Measurements from ENCODE around the gene PRKAR1A. TPM values are rescaled to one million over a fixed set of nuclear protein-coding genes. Genes with fewer than 3 reads are reported as not detected.
A peak's percentile ranks its signal among the peaks of the same experiment; 100 is the strongest.
"Not testable (repeated sequence)": the region's sequence is repeated elsewhere in the genome, so short reads cannot be mapped to it uniquely, and the experiment has no call there.

Gene PRKAR1A
- total RNA-seq, 1 donor from 2014 or later, result 733 TPM

DNA sequence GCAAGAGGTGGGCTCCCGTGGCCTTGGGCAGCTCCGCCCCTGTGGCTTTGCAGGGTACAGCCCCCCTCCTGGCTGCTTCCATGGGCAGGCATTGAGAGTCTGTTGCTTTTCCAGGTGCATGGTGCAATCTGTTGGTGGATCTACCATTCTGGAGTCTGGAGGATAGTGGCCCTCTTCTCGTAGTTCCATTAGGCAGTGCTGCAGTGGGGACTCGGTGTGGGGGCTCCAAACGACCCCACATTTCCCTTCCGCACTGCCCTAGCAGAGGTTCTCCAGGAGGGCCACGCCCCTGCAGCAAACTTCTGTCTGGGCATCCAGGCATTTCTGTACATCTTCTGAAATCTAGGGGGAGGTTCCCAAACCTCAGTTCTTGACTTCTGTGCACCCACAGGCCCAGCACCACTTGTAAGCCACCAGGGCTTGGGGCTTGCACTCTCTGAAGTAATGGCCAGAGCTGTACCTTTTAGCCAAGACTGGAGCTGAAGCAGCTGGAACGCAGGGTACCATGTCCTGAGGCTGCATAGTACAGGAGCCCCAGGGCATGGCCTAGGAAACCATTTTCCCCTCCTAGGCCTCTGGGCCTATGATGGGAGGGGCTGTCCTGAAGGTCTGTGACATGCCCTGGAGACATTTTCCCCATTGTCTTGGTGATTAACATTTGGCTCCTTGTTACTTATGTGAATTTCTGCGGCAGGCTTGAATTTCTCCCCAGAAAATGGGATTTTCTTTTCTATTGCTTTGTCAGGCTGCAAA lies 6.0 kb downstream of the PRKAR1A start:
- peaks cover 48% of the 10 kb centered on the region for H3K36me3 ChIP-seq

DNA sequence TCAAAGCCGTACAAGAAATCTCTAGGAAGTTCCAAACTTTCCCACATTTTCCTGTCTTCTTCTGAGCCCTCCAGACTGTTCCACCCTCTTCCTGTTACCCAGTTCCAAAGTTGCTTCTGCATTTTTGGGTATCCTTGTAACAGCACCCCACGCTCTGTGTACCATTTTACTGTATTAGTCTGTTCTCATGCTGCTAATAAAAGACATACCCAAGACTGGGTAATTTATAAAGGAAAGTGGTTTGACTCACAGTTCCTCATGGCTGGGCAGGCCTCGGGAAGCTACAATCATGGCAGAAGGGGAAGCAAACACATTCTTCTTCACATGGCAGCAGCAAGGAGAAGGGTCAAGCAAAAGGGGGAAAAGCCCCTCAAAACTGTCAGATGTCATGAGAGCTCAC lies 6.8 kb downstream of the PRKAR1A start:
- intact Hi-C loops (cut with micrococcal nuclease); H3K9me3 ChIP-seq (replicated peaks); DNase-seq; H3K27me3 ChIP-seq (ENCODE audit: low read depth): not testable (repeated sequence)
- Histone ChIP-seq H3K4me1 (peaks cover 99% of the 10 kb centered on the region), H3K4me3 (peak overlapping the region; percentile 15), H3K27ac (replicated peaks) (peak overlapping the region; percentile 97), H3K36me3 (peaks cover 56% of the 10 kb centered on the region)

More for the DNA sequence above, 6.0 kb downstream of the PRKAR1A start:
- peaks cover 99% of the 10 kb centered on the region for H3K4me1 ChIP-seq
- intact Hi-C loops (cut with micrococcal nuclease), result no loop called here
- peak overlapping the region; percentile 97 for H3K27ac ChIP-seq (replicated peaks)
- H3K9me3 ChIP-seq (replicated peaks), result no peaks in the 10 kb centered on the region
- DNase-seq, result no peak
- no peaks in the 10 kb centered on the region for H3K27me3 ChIP-seq (ENCODE audit: low read depth)
- H3K4me3 ChIP-seq, result peak overlapping the region; percentile 15
- TF ChIP-seq, protein P1, sequence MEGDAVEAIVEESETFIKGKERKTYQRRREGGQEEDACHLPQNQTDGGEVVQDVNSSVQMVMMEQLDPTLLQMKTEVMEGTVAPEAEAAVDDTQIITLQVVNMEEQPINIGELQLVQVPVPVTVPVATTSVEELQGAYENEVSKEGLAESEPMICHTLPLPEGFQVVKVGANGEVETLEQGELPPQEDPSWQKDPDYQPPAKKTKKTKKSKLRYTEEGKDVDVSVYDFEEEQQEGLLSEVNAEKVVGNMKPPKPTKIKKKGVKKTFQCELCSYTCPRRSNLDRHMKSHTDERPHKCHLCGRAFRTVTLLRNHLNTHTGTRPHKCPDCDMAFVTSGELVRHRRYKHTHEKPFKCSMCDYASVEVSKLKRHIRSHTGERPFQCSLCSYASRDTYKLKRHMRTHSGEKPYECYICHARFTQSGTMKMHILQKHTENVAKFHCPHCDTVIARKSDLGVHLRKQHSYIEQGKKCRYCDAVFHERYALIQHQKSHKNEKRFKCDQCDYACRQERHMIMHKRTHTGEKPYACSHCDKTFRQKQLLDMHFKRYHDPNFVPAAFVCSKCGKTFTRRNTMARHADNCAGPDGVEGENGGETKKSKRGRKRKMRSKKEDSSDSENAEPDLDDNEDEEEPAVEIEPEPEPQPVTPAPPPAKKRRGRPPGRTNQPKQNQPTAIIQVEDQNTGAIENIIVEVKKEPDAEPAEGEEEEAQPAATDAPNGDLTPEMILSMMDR (IDR thresholded peaks at IDR 0.05; ENCODE audit: borderline replicate concordance), result no peak

DNA sequence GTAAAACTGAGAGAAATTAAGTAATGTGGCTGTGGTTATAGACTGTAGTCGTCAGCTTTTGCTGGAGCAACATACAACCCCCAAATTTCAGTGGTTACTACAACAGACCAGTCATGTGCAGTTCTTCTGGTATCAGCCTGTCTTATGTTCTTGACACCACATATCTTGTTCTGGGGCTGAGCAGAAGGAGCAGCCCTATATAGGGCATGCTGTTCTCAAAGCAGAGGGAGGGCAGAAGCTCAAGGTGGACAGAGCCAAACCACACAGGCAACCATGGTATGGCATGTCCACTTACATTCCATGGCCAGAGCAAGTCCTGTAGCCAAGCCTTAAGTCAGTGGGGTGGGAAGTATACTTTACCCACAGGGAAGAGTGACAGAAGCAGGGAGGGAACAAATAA lies 7.7 kb downstream of the PRKAR1A start:
- peak overlapping the region; percentile 34 for H3K4me3 ChIP-seq
- peaks cover 99% of the 10 kb centered on the region for H3K4me1 ChIP-seq

DNA sequence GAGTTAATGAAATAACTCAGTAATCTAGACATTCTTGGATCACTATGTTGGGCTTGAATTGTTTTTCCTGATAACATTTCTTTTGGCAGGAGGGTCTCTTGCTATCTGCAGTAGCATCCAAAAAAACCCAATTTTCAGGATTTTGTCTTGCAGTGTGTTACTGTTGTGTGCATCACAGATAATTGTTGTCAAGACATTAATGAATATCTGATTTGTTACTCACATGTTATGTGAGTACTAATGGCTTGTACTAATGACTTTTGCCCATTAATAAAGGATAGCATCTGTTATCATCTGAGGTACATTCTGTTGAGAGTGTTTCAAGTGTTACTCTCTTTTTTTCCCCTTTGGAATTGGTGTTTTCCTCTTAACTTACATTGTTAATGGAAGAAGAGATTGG lies 10.0 kb downstream of the PRKAR1A start:
- Histone ChIP-seq H3K36me3 (peaks cover 67% of the 10 kb centered on the region), H3K27ac (replicated peaks) (peak overlapping the region; percentile 97), H3K27me3 (ENCODE audit: low read depth) (no peaks in the 10 kb centered on the region), H3K9me3 (replicated peaks) (no peaks in the 10 kb centered on the region), H3K4me1 (peaks cover 99% of the 10 kb centered on the region), H3K4me3 (peak overlapping the region; percentile 34)
- TF ChIP-seq, protein P1 (IDR thresholded peaks at IDR 0.05; ENCODE audit: borderline replicate concordance), result no peak
- DNase-seq, result no peak
- intact Hi-C loops (cut with micrococcal nuclease), result no loop called here

More for the DNA sequence above, 7.7 kb downstream of the PRKAR1A start:
- H3K9me3 ChIP-seq (replicated peaks), result no peaks in the 10 kb centered on the region
- no peaks in the 10 kb centered on the region for H3K27me3 ChIP-seq (ENCODE audit: low read depth)
- intact Hi-C loops (cut with micrococcal nuclease), result no loop called here
- H3K27ac ChIP-seq (replicated peaks), result peak overlapping the region; percentile 97
- DNase-seq, result peak; percentile 31
- TF ChIP-seq, protein P1 (IDR thresholded peaks at IDR 0.05; ENCODE audit: borderline replicate concordance), result no peak
- peaks cover 65% of the 10 kb centered on the region for H3K36me3 ChIP-seq

DNA sequence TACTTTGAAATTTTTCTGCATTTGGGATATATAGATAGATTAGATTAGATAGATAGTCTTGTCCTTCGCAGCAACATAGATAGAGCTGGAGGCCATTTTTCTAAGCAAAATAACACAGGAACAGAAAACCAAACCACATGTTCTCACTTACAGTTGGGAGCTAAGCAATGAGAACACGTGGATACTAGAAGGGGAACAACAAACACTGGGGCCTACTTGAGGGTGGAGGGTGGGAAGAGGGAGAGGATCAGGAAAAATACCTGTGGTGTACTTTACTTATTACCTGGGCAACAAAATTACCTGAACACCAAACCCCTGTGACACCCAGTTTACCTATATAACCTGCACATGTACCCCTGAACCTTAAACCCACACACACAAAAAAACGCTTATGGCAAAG lies 14.3 kb downstream of the PRKAR1A start:
- intact Hi-C loops (cut with micrococcal nuclease), result no loop called here
- H3K4me3 ChIP-seq, result no peak overlapping the region
- H3K27me3 ChIP-seq (ENCODE audit: low read depth), result no peaks in the 10 kb centered on the region
- H3K9me3 ChIP-seq (replicated peaks), result no peaks in the 10 kb centered on the region
- peaks cover 98% of the 10 kb centered on the region for H3K4me1 ChIP-seq
- DNase-seq, result no peak
- H3K36me3 ChIP-seq, result peaks cover 93% of the 10 kb centered on the region
- TF ChIP-seq, protein P1 (IDR thresholded peaks at IDR 0.05; ENCODE audit: borderline replicate concordance), result no peak
- no peak overlapping the region for H3K27ac ChIP-seq (replicated peaks)

DNA sequence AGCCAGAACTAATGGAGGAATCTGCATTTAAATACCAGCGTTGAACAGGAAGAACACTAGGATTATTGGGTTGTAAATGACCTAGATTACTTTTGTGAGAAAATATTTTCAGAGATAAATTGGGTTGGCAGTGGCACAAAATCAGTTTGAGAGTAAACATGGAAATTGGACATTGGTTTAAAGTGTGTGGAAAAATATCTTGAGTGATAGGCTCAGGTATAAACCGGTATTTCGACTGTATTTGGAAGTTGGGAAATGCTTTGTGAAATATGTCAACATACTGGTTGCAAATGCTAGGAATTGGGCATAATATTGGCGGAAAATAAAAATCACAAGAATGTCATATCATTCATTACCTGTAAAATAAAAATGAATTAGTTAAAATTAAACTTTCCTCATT lies 15.1 kb downstream of the PRKAR1A start:
- peaks cover 100% of the 10 kb centered on the region for H3K36me3 ChIP-seq
- TF ChIP-seq, protein P1 (IDR thresholded peaks at IDR 0.05; ENCODE audit: borderline replicate concordance), result no peak
- H3K9me3 ChIP-seq (replicated peaks), result no peaks in the 10 kb centered on the region
- intact Hi-C loops (cut with micrococcal nuclease), result no loop called here
- H3K4me3 ChIP-seq, result no peak overlapping the region
- no peak for DNase-seq
- no peak overlapping the region for H3K27ac ChIP-seq (replicated peaks)
- no peaks in the 10 kb centered on the region for H3K27me3 ChIP-seq (ENCODE audit: low read depth)
- peaks cover 96% of the 10 kb centered on the region for H3K4me1 ChIP-seq
